NT2/D1 (cell line): ENCODE measurements around the gene LENG9.

ENCODE experiments used
- DNase-seq: peaks from one replicate; pipeline ENCODE4 v3.0.0-alpha.2; 2011; ENCODE audit warnings: low read depth, low spot score
- H3K27me3 ChIP-seq: 2 replicates; pipeline ENCODE4 v1.6.0; 2011; ENCODE audit warnings: mild to moderate bottlenecking; ENCODE audit not compliant: insufficient read length, insufficient read depth
- H3K36me3 ChIP-seq: 2 replicates; pipeline ENCODE4 v1.6.1; 2011; ENCODE audit warnings: mild to moderate bottlenecking, low read length, mixed read lengths; ENCODE audit not compliant: insufficient read depth, insufficient read length
- H3K4me1 ChIP-seq: 2 replicates; pipeline ENCODE4 v1.5.1; 2011; ENCODE audit not compliant: insufficient read depth, insufficient read length
- H3K4me3 ChIP-seq: 2 replicates; pipeline ENCODE4 v1.5.1; 2011; ENCODE audit warnings: low read depth; ENCODE audit not compliant: insufficient read length
- H3K9ac ChIP-seq: 2 replicates; pipeline ENCODE4 v1.6.0; 2011; ENCODE audit warnings: low read depth; ENCODE audit not compliant: insufficient read length
- H3K9me3 ChIP-seq: 2 replicates; pipeline ENCODE4 v1.5.1; 2011; ENCODE audit warnings: mild to moderate bottlenecking, low read length; ENCODE audit not compliant: insufficient read depth
- SUZ12 ChIP-seq: IDR thresholded peaks from 2 replicates; pipeline ENCODE4 v1.6.1; 2011; ENCODE audit not compliant: insufficient read length, insufficient read depth; ENCODE audit errors: extremely low read depth
- YY1 ChIP-seq: IDR thresholded peaks from 2 replicates; pipeline ENCODE4 v1.6.1; 2011; ENCODE audit not compliant: insufficient read length, insufficient read depth
- ZNF274 ChIP-seq: IDR thresholded peaks from 2 replicates; pipeline ENCODE4 v1.6.1; 2011; ENCODE audit warnings: mild to moderate bottlenecking, low read depth, low read length

Gene LENG9

GRCh38 chr19:54454781-54455675, 8.6 kb downstream of the LENG9 start:
- no peak for DNase-seq
- Histone ChIP-seq H3K4me3 (no peak overlapping the region), H3K9me3 (no peaks in the 10 kb centered on the region), H3K4me1 (peaks cover 14% of the 10 kb centered on the region), H3K27me3 (no peaks in the 10 kb centered on the region), H3K36me3 (peaks cover 94% of the 10 kb centered on the region), H3K9ac (no peak overlapping the region)
- TF ChIP-seq SUZ12 (no peak), ZNF274 (no peak), YY1 (no peak)

GRCh38 chr19:54453921-54454780, 9.4 kb downstream of the LENG9 start:
- no peaks in the 10 kb centered on the region for H3K9me3 ChIP-seq
- H3K36me3 ChIP-seq, result peaks cover 91% of the 10 kb centered on the region
- no peak overlapping the region for H3K9ac ChIP-seq
- no peak overlapping the region for H3K4me3 ChIP-seq
- no peaks in the 10 kb centered on the region for H3K27me3 ChIP-seq
- H3K4me1 ChIP-seq, result peaks cover 14% of the 10 kb centered on the region
- TF ChIP-seq SUZ12 (no peak), ZNF274 (no peak), YY1 (no peak)
- DNase-seq, result no peak

- peaks cover 9% of the 10 kb centered on the region for H3K4me1 ChIP-seq
- TF ChIP-seq ZNF274, result no peak
- TF ChIP-seq YY1, result no peak
- TF ChIP-seq SUZ12, result no peak
- H3K9ac ChIP-seq, result no peak overlapping the region
- no peaks in the 10 kb centered on the region for H3K9me3 ChIP-seq
- H3K27me3 ChIP-seq, result no peaks in the 10 kb centered on the region
- no peak for DNase-seq
- H3K36me3 ChIP-seq, result peaks cover 76% of the 10 kb centered on the region
- H3K4me3 ChIP-seq, result no peak overlapping the region
Observed at GRCh38 chr19:54452626-54453025, 11.0 kb downstream of the LENG9 start.

GRCh38 chr19:54451997-54452396, 11.6 kb downstream of the LENG9 start:
- no peak overlapping the region for H3K4me3 ChIP-seq
- TF ChIP-seq YY1, result no peak
- no peak for TF ChIP-seq ZNF274
- no peak for TF ChIP-seq SUZ12
- H3K9me3 ChIP-seq, result no peaks in the 10 kb centered on the region
- H3K9ac ChIP-seq, result no peak overlapping the region
- DNase-seq, result no peak
- H3K36me3 ChIP-seq, result peaks cover 72% of the 10 kb centered on the region
- H3K4me1 ChIP-seq, result peaks cover 9% of the 10 kb centered on the region
- H3K27me3 ChIP-seq, result no peaks in the 10 kb centered on the region

GRCh38 chr19:54451331-54451871, 12.2 kb downstream of the LENG9 start:
- no peak for DNase-seq
- Histone ChIP-seq H3K36me3 (peaks cover 66% of the 10 kb centered on the region), H3K9ac (no peak overlapping the region), H3K4me1 (peaks cover 9% of the 10 kb centered on the region), H3K9me3 (no peaks in the 10 kb centered on the region), H3K4me3 (no peak overlapping the region), H3K27me3 (no peaks in the 10 kb centered on the region)
- TF ChIP-seq SUZ12 (no peak), YY1 (no peak), ZNF274 (no peak)

- H3K9ac ChIP-seq, result peak overlapping the region; percentile 96
- no peaks in the 10 kb centered on the region for H3K27me3 ChIP-seq
- no peak for DNase-seq
- TF ChIP-seq SUZ12 (no peak), YY1 (no peak), ZNF274 (no peak)
- peaks cover 9% of the 10 kb centered on the region for H3K4me1 ChIP-seq
- H3K4me3 ChIP-seq, result peak overlapping the region; percentile 88
- H3K36me3 ChIP-seq, result peaks cover 60% of the 10 kb centered on the region
- no peaks in the 10 kb centered on the region for H3K9me3 ChIP-seq
Observed at GRCh38 chr19:54449701-54450069, 13.9 kb downstream of the LENG9 start.
